Trophoblast cell (in vitro differentiated cells and primary cell): ENCODE results near the gene CERS6.

Experiments
- DNase-seq, 2 donors: peaks; one replicate each; pipeline ENCODE4 v3.0.0-alpha.2; 2016
- H2AFZ ChIP-seq: 2 replicates; pipeline ENCODE4 v1.6.1; 2013; ENCODE audit warnings: low read length, moderate library complexity, mild to moderate bottlenecking; ENCODE audit not compliant: insufficient read depth, poor library complexity
- H2AK5ac ChIP-seq: 2 replicates; pipeline ENCODE4 v1.6.1; 2013; ENCODE audit warnings: mild to moderate bottlenecking, low read length
- H2BK120ac ChIP-seq: 2 replicates; pipeline ENCODE4 v1.6.1; 2013; ENCODE audit warnings: low read length, mild to moderate bottlenecking, moderate library complexity; ENCODE audit not compliant: insufficient read depth, poor library complexity
- H2BK12ac ChIP-seq: 2 replicates; pipeline ENCODE4 v1.6.1; 2013; ENCODE audit warnings: mild to moderate bottlenecking, low read length, moderate library complexity
- H2BK5ac ChIP-seq: 2 replicates; pipeline ENCODE4 v1.6.1; 2013; ENCODE audit warnings: low read length, low read depth, moderate library complexity, mild to moderate bottlenecking; ENCODE audit not compliant: poor library complexity
- H3K14ac ChIP-seq: 2 replicates; pipeline ENCODE4 v1.6.1; 2013; ENCODE audit warnings: mild to moderate bottlenecking, low read length
- H3K18ac ChIP-seq: 2 replicates; pipeline ENCODE4 v1.6.1; 2013; ENCODE audit warnings: mild to moderate bottlenecking, low read length
- H3K23ac ChIP-seq: 2 replicates; pipeline ENCODE4 v1.6.1; 2013; ENCODE audit warnings: low read length
- H3K27ac ChIP-seq: 2 replicates; pipeline ENCODE4 v1.5.1; 2013; ENCODE audit warnings: low read depth, mild to moderate bottlenecking, inconsistent platforms, low read length, moderate library complexity
- H3K27me3 ChIP-seq: 2 replicates; pipeline ENCODE4 v1.6.1; 2013; ENCODE audit warnings: inconsistent platforms, mild to moderate bottlenecking, low read length, moderate library complexity; ENCODE audit not compliant: insufficient read depth
- H3K36me3 ChIP-seq, 2 experiments: 1 replicate in 1 of 2; 2 replicates in 1 of 2; pipeline ENCODE4 v1.6.1; 2013; ENCODE audit warnings: low read length in 2 of 2, mild to moderate bottlenecking in 2 of 2, moderate library complexity in 1 of 2; ENCODE audit not compliant: insufficient read depth in 2 of 2, control insufficient read depth in 1 of 2
- H3K4ac ChIP-seq: 2 replicates; pipeline ENCODE4 v1.6.1; 2013; ENCODE audit warnings: low read depth, mild to moderate bottlenecking, low read length, moderate library complexity
- H3K4me1 ChIP-seq, 2 experiments: 1 replicate in 1 of 2; 2 replicates in 1 of 2; pipeline ENCODE4 v1.6.1; 2013; ENCODE audit warnings: low read length in 2 of 2, mild to moderate bottlenecking in 2 of 2, moderate library complexity in 1 of 2; ENCODE audit not compliant: insufficient read depth in 2 of 2, control insufficient read depth in 1 of 2
- H3K4me2 ChIP-seq: 2 replicates; pipeline ENCODE4 v1.6.1; 2013; ENCODE audit warnings: inconsistent platforms, mild to moderate bottlenecking, low read length, moderate library complexity
- H3K4me3 ChIP-seq: 2 replicates; pipeline ENCODE4 v1.5.1; 2013; ENCODE audit warnings: mild to moderate bottlenecking, low read depth, low read length, inconsistent platforms
- H3K79me1 ChIP-seq: one replicate; pipeline ENCODE4 v1.6.1; 2013; ENCODE audit warnings: low read length
- H3K79me2 ChIP-seq: 2 replicates; pipeline ENCODE4 v1.6.1; 2013; ENCODE audit warnings: low read length, mild to moderate bottlenecking; ENCODE audit not compliant: control insufficient read depth, insufficient read depth, poor library complexity
- H3K9ac ChIP-seq: 2 replicates; pipeline ENCODE4 v1.6.1; 2013; ENCODE audit warnings: mild to moderate bottlenecking, low read length
- H3K9me3 ChIP-seq: 2 replicates; pipeline ENCODE4 v1.6.1; 2013; ENCODE audit warnings: low read depth, mild to moderate bottlenecking, control low read depth, inconsistent platforms, low read length; ENCODE audit not compliant: insufficient read depth
- H4K12ac ChIP-seq: 2 replicates; pipeline ENCODE4 v1.6.1; 2013; ENCODE audit warnings: low read depth, mild to moderate bottlenecking, low read length, moderate library complexity
- H4K8ac ChIP-seq: 2 replicates; pipeline ENCODE4 v1.6.1; 2013; ENCODE audit warnings: low read depth, mild to moderate bottlenecking, low read length, moderate library complexity
- H4K91ac ChIP-seq: one replicate; pipeline ENCODE4 v1.6.1; 2013; ENCODE audit warnings: low read depth, mild to moderate bottlenecking, low read length, moderate library complexity
- WGBS: extraction: QIAGEN DNeasy Blood & Tissue Kit; methylation state at CpG from one replicate; pipeline ENCODE4 v1.1.7; 2013; ENCODE audit warnings: missing lambda C conversion rate; ENCODE audit not compliant: insufficient read length, insufficient coverage; ENCODE audit errors: extremely low coverage; 5-methylcytosine and 5-hydroxymethylcytosine counted together

Gene CERS6

GRCh38 chr2:168717790-168718502, 261.9 kb downstream of the CERS6 start:
- no peak overlapping the region for H3K18ac ChIP-seq
- WGBS, result no CpG with 5 or more reads among the region's 3 CpGs

GRCh38 chr2:168718622-168719021, 262.6 kb downstream of the CERS6 start:
- Histone ChIP-seq H2AFZ (no peak overlapping the region), H3K27ac (no peak overlapping the region), H3K9me3 (no peaks in the 10 kb centered on the region), H2AK5ac (no peak overlapping the region), H3K14ac (no peak overlapping the region), H3K4me1 (peaks cover 3 to 4% of the 10 kb centered on the region in 2 experiments), H3K4ac (no peak overlapping the region), H3K27me3 (no peaks in the 10 kb centered on the region), H2BK120ac (no peak overlapping the region), H4K91ac (no peak overlapping the region), H3K23ac (no peak overlapping the region), H3K36me3 (peaks cover 2 to 3% of the 10 kb centered on the region in 2 experiments), H2BK12ac (no peak overlapping the region), H3K79me2 (no peaks in the 10 kb centered on the region), H3K18ac (no peak overlapping the region), H2BK5ac (no peak overlapping the region), H4K12ac (no peak overlapping the region), H3K79me1 (no peaks in the 10 kb centered on the region), H3K4me2 (no peak overlapping the region), H3K4me3 (no peak overlapping the region), H4K8ac (no peak overlapping the region), H3K9ac (no peak overlapping the region)
- peak; percentile 67 to 89 for DNase-seq
- no CpG with 5 or more reads among the region's 2 CpGs for WGBS

More at GRCh38 chr2:168717790-168718502, 261.9 kb downstream of the CERS6 start:
- H3K4me3 ChIP-seq, result no peak overlapping the region
- no peak overlapping the region for H2AK5ac ChIP-seq
- no peak overlapping the region for H3K4ac ChIP-seq
- no peak overlapping the region for H3K27ac ChIP-seq
- no peak overlapping the region for H3K4me2 ChIP-seq
- H2BK12ac ChIP-seq, result no peak overlapping the region
- H4K12ac ChIP-seq, result no peak overlapping the region
- no peak overlapping the region for H2AFZ ChIP-seq
- no peak overlapping the region for H4K8ac ChIP-seq
- no peak overlapping the region for H2BK120ac ChIP-seq
- no peak overlapping the region for H2BK5ac ChIP-seq
- no peaks in the 10 kb centered on the region for H3K79me1 ChIP-seq
- no peaks in the 10 kb centered on the region for H3K9me3 ChIP-seq
- H3K14ac ChIP-seq, result no peak overlapping the region
- H3K9ac ChIP-seq, result no peak overlapping the region
- peaks cover 2 to 3% of the 10 kb centered on the region in 2 experiments for H3K36me3 ChIP-seq
- peaks cover 3 to 4% of the 10 kb centered on the region in 2 experiments for H3K4me1 ChIP-seq
- no peak overlapping the region for H4K91ac ChIP-seq
- no peaks in the 10 kb centered on the region for H3K27me3 ChIP-seq
- peak; percentile 65 to 85 for DNase-seq
- H3K23ac ChIP-seq, result no peak overlapping the region
- H3K79me2 ChIP-seq, result no peaks in the 10 kb centered on the region

- H4K12ac ChIP-seq, result no peak overlapping the region
- peaks cover 2 to 3% of the 10 kb centered on the region in 2 experiments for H3K36me3 ChIP-seq
- H3K18ac ChIP-seq, result no peak overlapping the region
- H3K4me3 ChIP-seq, result no peak overlapping the region
- no peak overlapping the region for H2BK12ac ChIP-seq
- no peaks in the 10 kb centered on the region for H3K9me3 ChIP-seq
- peaks cover 3 to 4% of the 10 kb centered on the region in 2 experiments for H3K4me1 ChIP-seq
- no peak for DNase-seq
- H2AK5ac ChIP-seq, result no peak overlapping the region
- no peak overlapping the region for H2AFZ ChIP-seq
- no peak overlapping the region for H4K91ac ChIP-seq
- no peaks in the 10 kb centered on the region for H3K27me3 ChIP-seq
- H3K9ac ChIP-seq, result no peak overlapping the region
- H2BK5ac ChIP-seq, result no peak overlapping the region
- no peak overlapping the region for H2BK120ac ChIP-seq
- H3K27ac ChIP-seq, result no peak overlapping the region
- no peak overlapping the region for H3K14ac ChIP-seq
- H3K4ac ChIP-seq, result no peak overlapping the region
- no peak overlapping the region for H4K8ac ChIP-seq
- H3K23ac ChIP-seq, result no peak overlapping the region
- H3K79me2 ChIP-seq, result no peaks in the 10 kb centered on the region
- H3K79me1 ChIP-seq, result no peaks in the 10 kb centered on the region
- H3K4me2 ChIP-seq, result no peak overlapping the region
Observed at GRCh38 chr2:168719446-168719845, 263.4 kb downstream of the CERS6 start.

- no peak overlapping the region for H4K12ac ChIP-seq
- H4K91ac ChIP-seq, result no peak overlapping the region
- H3K36me3 ChIP-seq, result peaks cover 2 to 3% of the 10 kb centered on the region in 2 experiments
- H2AFZ ChIP-seq, result no peak overlapping the region
- no peaks in the 10 kb centered on the region for H3K27me3 ChIP-seq
- no peaks in the 10 kb centered on the region for H3K9me3 ChIP-seq
- no peak overlapping the region for H3K9ac ChIP-seq
- no peak overlapping the region for H3K4me3 ChIP-seq
- no CpG with 5 or more reads among the region's 2 CpGs for WGBS
- no peak overlapping the region for H3K14ac ChIP-seq
- H3K79me1 ChIP-seq, result no peaks in the 10 kb centered on the region
- H4K8ac ChIP-seq, result no peak overlapping the region
- no peak overlapping the region for H2BK120ac ChIP-seq
- H2AK5ac ChIP-seq, result no peak overlapping the region
- H2BK12ac ChIP-seq, result no peak overlapping the region
- no peak for DNase-seq
- no peak overlapping the region for H2BK5ac ChIP-seq
- H3K4ac ChIP-seq, result no peak overlapping the region
- H3K79me2 ChIP-seq, result no peaks in the 10 kb centered on the region
- no peak overlapping the region for H3K27ac ChIP-seq
- no peak overlapping the region for H3K23ac ChIP-seq
- no peak overlapping the region for H3K4me2 ChIP-seq
- H3K18ac ChIP-seq, result no peak overlapping the region
- H3K4me1 ChIP-seq, result peaks cover 3 to 4% of the 10 kb centered on the region in 2 experiments
Observed at GRCh38 chr2:168722592-168722991, 266.5 kb downstream of the CERS6 start.
